Adrenal gland (tissue), 12 donors: ENCODE data around the gene GRWD1. TPM values are rescaled to one million over a fixed set of nuclear protein-coding genes. Genes with fewer than 3 reads are reported as not detected.

Experiments
- DNase-seq, 7 donors: peaks; one replicate each; pipeline ENCODE4 v3.0.0-alpha.2; 2019 to 2020
- H3K27ac ChIP-seq, 5 donors: fragments of 200-600 bp; sonication (generic) in 4 of 5; 1 replicate in 3 of 5; 2 replicates in 2 of 5; pipeline versions ENCODE4 v1.5.1 to v1.8.0; 2016 to 2020; ENCODE audit warnings: mild to moderate bottlenecking in 1 of 5
- H3K27me3 ChIP-seq: fragments of 200-600 bp; 2 replicates; pipeline ENCODE4 v1.8.0; 2021
- H3K36me3 ChIP-seq, 2 donors: fragments of 200-600 bp; replicated peaks in 1 of 2; 1 replicate in 1 of 2; 2 replicates in 1 of 2; pipeline versions ENCODE4 v1.5.1 to v1.8.0; 2018 to 2022
- H3K4me1 ChIP-seq, 2 donors: fragments of 200-600 bp; replicated peaks in 1 of 2; 1 replicate in 1 of 2; 2 replicates in 1 of 2; pipeline versions ENCODE4 v1.5.1 to v1.8.0; 2018 to 2021
- H3K4me3 ChIP-seq, 4 donors: fragments of 200-600 bp; sonication (generic) in 3 of 4; one replicate each; pipeline ENCODE4 v1.5.1; 2016 to 2018
- H3K9me3 ChIP-seq, 3 donors: fragments of 200-600 bp; sonication (generic) in 1 of 3; replicated peaks in 1 of 3; 1 replicate in 2 of 3; 2 replicates in 1 of 3; pipeline versions ENCODE4 v1.5.1 to v1.8.0; 2016 to 2021
- POLR2A ChIP-seq, 2 donors: fragments of 450-650 bp; IDR thresholded peaks; one replicate each; pipeline ENCODE4 v1.6.1; 2017; ENCODE audit warnings: antibody characterized with exemption in 2 of 2, mild to moderate bottlenecking in 2 of 2, moderate library complexity in 1 of 2
- WGBS, 4 donors: extraction: QIAGEN DNeasy Blood & Tissue Kit in 2 of 4; methylation state at CpG; one replicate each; pipeline versions ENCODE4 v1.1.5 to v1.1.7; 2013 to 2017; 5-methylcytosine and 5-hydroxymethylcytosine counted together
- intact Hi-C, 2 donors: fragments of 100-400 bp; cut with DNase I; formaldehyde crosslinking; loops; one replicate each; pipeline versions ENCODE4 v1.14.1 to v1.15.0; 2022 to 2023
- polyA plus RNA-seq, 3 donors: library from polyadenylated mRNA; stranded (reverse); fragments of 200-250 nt in 2 of 3; fragments of 350-450 nt in 1 of 3; fragmentation: Illumina TruSeq in 1 of 3; extraction: RNeasy Lipid Tissue Mini Kit (QIAGEN cat#74804) in 1 of 3; gene quantifications; one replicate each; pipeline ENCODE4 v1.2.3, GENCODE V29; 2013 to 2014
- total RNA-seq, 9 donors: library from RNA; depleted of rRNA in 4 of 9; stranded (reverse); fragments of >200 nt in 4 of 9; fragments of 120-200 nt in 1 of 9; fragmentation: NEBNext Ultra II Directional in 1 of 9; extraction: Animal tissue kit (Norgen Biotek cat#: 25700) in 1 of 9; gene quantifications; one replicate each; pipeline versions ENCODE4 v1.1.0 to v1.2.4, GENCODE V29; 2013 to 2023
- TF ChIP-seq, protein P1 (sequence below), 6 experiments: fragments of 450-650 bp in 4 of 6; fragments of 200-600 bp in 2 of 6; sonication (generic) in 1 of 6; IDR thresholded peaks; 1 replicate in 5 of 6; 2 replicates in 1 of 6; pipeline versions ENCODE4 v1.5.1 to v1.8.0; 2016 to 2021; ENCODE audit warnings: antibody characterized with exemption in 6 of 6, mild to moderate bottlenecking in 2 of 6, moderate library complexity in 1 of 6
- donor health status: healthy with polysubstance abuse.
- donor health status: Bipolar disorder and iron deficiency.
- donor health status: DM: yes; HTN: yes; CAD: no.
- donor health status: DM: no; HTN: no; CAD: no.
- donor health status: DM: no; HTN: no; CAD: no.
- donor health status: DM: yes; HTN: yes; CAD: no.

GRWD1 gene
- total and polyA plus RNA-seq, 12 donors = 6.6 to 48.4 (median 24.0) TPM

GRCh38 chr19:48397263-48398101 is 48.3 kb upstream of the GRWD1 start:
- no peak for DNase-seq
- Histone ChIP-seq H3K9me3 (no peaks in the 10 kb centered on the region), H3K4me3 (peak overlapping the region in 1 of 4 donors; percentile 52), H3K27me3 (peaks cover 40% of the 10 kb centered on the region), H3K4me1 (peaks cover 0 to 6% of the 10 kb centered on the region in 2 donors), H3K36me3 (no peaks in the 10 kb centered on the region), H3K27ac (no peak overlapping the region)
- no peak for TF ChIP-seq POLR2A (IDR thresholded peaks at IDR 0.05)
- TF ChIP-seq, protein P1, sequence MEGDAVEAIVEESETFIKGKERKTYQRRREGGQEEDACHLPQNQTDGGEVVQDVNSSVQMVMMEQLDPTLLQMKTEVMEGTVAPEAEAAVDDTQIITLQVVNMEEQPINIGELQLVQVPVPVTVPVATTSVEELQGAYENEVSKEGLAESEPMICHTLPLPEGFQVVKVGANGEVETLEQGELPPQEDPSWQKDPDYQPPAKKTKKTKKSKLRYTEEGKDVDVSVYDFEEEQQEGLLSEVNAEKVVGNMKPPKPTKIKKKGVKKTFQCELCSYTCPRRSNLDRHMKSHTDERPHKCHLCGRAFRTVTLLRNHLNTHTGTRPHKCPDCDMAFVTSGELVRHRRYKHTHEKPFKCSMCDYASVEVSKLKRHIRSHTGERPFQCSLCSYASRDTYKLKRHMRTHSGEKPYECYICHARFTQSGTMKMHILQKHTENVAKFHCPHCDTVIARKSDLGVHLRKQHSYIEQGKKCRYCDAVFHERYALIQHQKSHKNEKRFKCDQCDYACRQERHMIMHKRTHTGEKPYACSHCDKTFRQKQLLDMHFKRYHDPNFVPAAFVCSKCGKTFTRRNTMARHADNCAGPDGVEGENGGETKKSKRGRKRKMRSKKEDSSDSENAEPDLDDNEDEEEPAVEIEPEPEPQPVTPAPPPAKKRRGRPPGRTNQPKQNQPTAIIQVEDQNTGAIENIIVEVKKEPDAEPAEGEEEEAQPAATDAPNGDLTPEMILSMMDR (IDR thresholded peaks at IDR 0.05) = no peak
- WGBS, 4 donors = 49 to 54% (median 54%) methylated on average over 22 of the region's 22 CpGs
- intact Hi-C loops = loop anchor here in 1 of 2 donors (10.0 kb wide), 1 partner anchor 47 kb away; the partner anchor contains the start of gene GRWD1

DNA sequence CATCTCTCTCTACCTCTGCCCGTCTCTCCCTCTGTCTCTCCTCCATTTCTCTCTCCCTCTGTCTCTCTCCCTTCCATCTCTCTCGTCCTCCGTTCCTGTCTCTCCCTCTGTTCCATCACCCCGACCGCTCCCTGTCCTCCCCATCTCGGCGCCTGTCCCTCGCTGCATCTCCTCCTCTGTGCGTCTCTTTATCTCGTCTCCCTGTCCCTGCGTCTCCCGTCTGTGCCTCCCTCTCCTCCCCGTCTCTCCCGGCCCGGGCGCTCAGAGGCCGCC is 47.7 kb upstream of the GRWD1 start:
- intact Hi-C loops = loop anchor here in 1 of 2 donors (10.0 kb wide), 1 partner anchor 47 kb away; the partner anchor contains the start of gene GRWD1
- no peaks in the 10 kb centered on the region for H3K36me3 ChIP-seq
- TF ChIP-seq, protein P1 (IDR thresholded peaks at IDR 0.05) = no peak
- TF ChIP-seq POLR2A (IDR thresholded peaks at IDR 0.05) = no peak
- peak overlapping the region in 1 of 5 donors; percentile 68 for H3K27ac ChIP-seq
- peaks cover 0 to 6% of the 10 kb centered on the region in 2 donors for H3K4me1 ChIP-seq
- H3K4me3 ChIP-seq = peak overlapping the region in 1 of 4 donors; percentile 52
- H3K27me3 ChIP-seq = peaks cover 40% of the 10 kb centered on the region
- no peak for DNase-seq
- WGBS, 4 donors = 6 to 7% (median 6%) methylated on average over 17 of the region's 17 CpGs
- H3K9me3 ChIP-seq = no peaks in the 10 kb centered on the region

- no peaks in the 10 kb centered on the region for H3K36me3 ChIP-seq
- DNase-seq = peak; percentile 54 to 74 (median 62)
- peak overlapping the region in 1 of 5 donors; percentile 68 for H3K27ac ChIP-seq
- intact Hi-C loops = loop anchor here in 1 of 2 donors (10.0 kb wide), 1 partner anchor 46 kb away; the partner anchor contains the start of gene GRWD1
- H3K4me1 ChIP-seq = peaks cover 0 to 6% of the 10 kb centered on the region in 2 donors
- TF ChIP-seq POLR2A (IDR thresholded peaks at IDR 0.05) = no peak
- TF ChIP-seq, protein P1 (IDR thresholded peaks at IDR 0.05) = no peak
- H3K27me3 ChIP-seq = peaks cover 35% of the 10 kb centered on the region
- H3K9me3 ChIP-seq = no peaks in the 10 kb centered on the region
- WGBS, 4 donors = 6 to 31% (median 17%) methylated on average over 16 to 104 of the region's 104 CpGs
- peak overlapping the region in 1 of 4 donors; percentile 52 for H3K4me3 ChIP-seq
Observed at GRCh38 chr19:48398375-48399235, 47.2 kb upstream of the GRWD1 start.
